GM12874 (cell line): Measurements from ENCODE around the gene RPL34.

Experiments used
- TF ChIP-seq, protein P1 (sequence below): IDR thresholded peaks from 2 replicates; pipeline ENCODE4 v1.5.1; 2011; ENCODE audit warnings: low read depth, mild to moderate bottlenecking, control low read depth, low read length, moderate library complexity; ENCODE audit not compliant: insufficient read depth

RPL34 gene

DNA sequence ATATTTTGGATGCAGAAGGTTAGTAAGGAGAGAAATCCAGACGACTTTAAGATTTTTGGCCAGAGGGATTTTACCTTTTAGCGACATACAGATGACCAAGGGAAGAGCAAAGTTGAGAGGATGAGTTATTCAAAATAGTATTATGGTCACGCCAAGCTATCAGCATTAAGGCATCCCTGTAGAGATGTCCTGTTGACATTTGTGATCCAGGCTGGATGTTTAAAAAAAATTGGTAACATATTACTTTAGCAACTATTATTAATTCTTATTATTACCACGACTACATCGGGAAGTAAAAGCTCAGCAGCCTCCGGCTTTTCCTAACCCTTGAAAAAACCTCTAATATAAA, 29.5 kb downstream of the RPL34 start:
- TF ChIP-seq, protein P1, sequence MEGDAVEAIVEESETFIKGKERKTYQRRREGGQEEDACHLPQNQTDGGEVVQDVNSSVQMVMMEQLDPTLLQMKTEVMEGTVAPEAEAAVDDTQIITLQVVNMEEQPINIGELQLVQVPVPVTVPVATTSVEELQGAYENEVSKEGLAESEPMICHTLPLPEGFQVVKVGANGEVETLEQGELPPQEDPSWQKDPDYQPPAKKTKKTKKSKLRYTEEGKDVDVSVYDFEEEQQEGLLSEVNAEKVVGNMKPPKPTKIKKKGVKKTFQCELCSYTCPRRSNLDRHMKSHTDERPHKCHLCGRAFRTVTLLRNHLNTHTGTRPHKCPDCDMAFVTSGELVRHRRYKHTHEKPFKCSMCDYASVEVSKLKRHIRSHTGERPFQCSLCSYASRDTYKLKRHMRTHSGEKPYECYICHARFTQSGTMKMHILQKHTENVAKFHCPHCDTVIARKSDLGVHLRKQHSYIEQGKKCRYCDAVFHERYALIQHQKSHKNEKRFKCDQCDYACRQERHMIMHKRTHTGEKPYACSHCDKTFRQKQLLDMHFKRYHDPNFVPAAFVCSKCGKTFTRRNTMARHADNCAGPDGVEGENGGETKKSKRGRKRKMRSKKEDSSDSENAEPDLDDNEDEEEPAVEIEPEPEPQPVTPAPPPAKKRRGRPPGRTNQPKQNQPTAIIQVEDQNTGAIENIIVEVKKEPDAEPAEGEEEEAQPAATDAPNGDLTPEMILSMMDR, result no peak

DNA sequence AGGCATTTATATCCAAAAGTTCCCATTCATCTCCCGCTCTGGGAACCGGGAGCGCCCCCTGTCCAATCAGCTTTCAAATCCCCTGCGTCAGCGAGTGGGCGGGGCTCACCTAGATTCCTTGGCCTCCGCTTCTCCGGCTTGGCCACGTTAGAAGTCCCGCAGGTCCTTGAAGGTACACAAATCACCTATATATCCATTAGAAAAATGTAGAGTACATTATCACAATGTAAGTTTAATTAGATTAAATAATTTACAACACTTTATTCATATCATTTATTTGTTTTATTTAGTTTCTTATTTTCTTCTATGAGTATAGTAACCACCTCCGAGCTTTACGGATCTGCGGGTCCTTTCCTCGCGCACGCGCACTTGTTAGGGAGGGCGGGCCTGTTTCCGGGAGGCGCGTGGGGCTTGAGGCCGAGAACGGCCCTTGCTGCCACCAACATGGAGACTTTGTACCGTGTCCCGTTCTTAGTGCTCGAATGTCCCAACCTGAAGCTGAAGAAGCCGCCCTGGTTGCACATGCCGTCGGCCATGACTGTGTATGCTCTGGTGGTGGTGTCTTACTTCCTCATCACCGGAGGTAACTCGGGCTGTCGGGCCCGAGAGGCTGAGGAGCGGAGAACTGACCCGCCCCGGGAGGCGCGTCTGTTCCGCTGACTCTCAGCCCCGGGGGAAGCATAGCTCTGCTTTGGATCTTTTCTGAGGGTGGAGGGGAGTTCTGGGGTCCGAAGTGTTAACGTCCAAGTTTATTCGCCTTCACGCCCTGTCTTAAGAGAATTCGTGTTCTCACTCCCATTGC, 30.0 kb downstream of the RPL34 start, which contains the start of gene OSTC:
Gene OSTC (plus strand): TSS at position 388 of the 802 bp plus-strand sequence. CDS start 57 bp downstream, at position 445.
- TF ChIP-seq, protein P1, result no peak

DNA sequence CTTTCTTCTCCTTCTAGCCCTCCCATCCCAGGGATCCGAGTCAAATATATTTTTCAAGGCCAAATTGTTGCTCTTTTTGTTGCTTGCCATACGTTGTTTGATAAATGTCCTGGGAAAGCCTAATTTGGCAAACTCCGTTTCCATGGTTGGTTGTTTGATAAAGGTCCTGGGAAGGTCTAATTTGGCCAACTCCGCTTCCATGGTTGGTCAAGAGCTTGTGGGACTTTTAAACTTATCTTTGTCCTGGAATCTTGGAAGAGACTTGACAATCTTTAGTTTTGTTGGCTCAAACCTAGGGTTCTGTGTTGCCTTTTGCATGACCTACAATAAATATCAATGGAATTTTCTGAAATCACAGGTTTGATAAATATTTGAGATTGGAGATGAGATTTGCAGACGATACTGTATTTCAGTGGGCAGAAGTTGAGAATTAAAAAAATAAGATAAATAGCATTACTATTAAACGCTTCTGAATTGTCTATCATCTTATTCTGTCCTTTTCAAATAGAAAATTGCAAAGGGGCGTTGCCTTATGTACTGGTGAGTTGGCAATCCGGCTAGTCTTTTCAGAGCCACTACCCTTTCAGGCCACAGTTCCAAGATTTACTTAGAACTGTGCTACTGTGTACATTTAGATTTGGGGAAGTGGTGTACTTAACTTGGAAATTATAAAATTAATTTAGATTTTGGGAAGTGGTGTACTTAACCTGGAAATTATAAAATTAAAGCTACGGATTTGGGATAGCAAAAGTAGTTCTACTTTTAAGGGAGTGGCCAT, 30.8 kb downstream of the RPL34 start:
- TF ChIP-seq, protein P1, result no peak

DNA sequence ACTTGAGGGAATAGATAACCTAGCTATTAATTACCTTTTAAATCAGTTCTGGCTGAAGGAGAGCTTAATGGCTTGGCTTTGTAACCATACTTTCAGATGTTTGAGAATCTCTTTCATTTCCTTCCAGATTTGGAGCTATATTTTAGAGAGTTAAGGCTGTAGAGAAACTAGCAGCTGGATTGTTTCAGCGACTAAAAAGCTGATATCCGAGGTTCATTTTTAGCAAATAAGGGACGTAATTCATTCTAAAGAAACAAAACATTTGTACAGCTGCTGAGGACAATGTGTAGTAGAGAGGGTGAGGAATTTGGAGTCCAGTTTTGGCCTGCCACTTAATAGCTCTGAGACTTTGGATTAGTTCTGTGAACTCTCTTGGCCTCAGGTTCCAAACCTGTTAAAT, 42.3 kb downstream of the RPL34 start:
- TF ChIP-seq, protein P1, result no peak

DNA sequence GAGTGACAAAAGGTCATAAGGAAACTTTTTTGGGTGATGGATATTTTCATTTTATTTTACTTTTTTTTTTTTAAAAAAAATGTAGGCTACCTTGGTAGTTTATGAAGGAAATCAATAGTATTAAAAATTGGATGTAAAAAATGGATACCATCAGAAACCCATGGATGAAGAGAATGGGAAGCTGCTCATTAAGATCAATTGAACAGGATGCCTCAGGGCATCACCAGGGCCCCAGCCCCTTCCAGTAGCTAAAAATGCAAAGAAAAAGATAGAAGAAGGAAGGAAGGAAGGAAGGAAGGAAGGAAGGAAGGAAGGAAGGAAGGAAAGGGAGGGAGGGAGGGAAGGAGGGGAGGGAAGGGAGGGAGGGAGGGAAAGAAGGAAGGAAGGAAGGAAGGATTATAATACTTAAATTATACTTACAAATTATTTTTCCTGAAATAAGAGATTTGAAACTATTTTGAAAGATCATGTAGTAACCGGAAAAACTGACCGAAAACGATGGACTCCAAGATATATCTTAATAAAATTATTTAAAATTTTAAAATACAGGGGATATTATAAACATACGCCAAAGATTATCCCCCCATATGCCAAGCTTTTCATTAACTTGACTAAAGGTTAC, 54.1 kb downstream of the RPL34 start:
- TF ChIP-seq, protein P1, result no peak
